ENCODE data around the gene DGKH. TPM values are rescaled to one million over a fixed set of nuclear protein-coding genes. Genes with fewer than 3 reads are reported as not detected.
"Not testable (repeated sequence)": the region's sequence is repeated elsewhere in the genome, so short reads cannot be mapped to it uniquely, and the experiment has no call there.

The DGKH gene
- total RNA-seq, 1 experiment from 2014 or later = 3.7 TPM

DNA sequence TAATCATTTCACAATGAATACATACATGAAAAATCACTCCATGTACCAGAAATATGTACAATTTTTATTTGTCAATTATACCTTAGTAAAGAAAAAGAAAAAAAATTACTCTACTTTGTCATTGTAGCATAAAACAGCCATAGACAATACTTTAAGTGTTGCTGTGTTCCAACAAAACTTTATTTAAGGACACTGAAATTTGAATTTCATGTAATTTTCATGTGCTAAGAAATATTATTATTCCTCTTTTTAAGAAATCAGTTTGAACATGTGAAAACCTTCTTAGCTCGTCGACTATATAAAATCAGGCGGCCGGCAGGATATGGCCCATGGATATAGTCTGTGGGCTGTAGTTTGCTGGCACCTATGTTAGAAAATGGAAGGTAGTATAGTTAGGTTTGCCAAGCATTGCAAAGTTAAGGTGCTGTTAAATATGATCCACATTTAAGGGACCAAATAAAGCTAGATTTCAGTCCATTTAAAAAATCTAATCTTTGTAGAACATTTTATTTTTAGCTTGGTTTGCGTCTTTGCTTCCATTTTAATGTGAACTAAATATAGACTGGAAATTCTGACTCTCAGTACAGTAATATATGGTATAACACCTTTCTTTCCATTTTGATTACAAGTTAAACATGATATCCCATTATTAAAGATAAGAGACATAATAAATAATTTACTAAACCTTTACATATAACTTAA is 6.5 kb downstream of the DGKH start:
- Histone ChIP-seq H3K36me3 (replicated peaks; ENCODE audit: control insufficient read depth, insufficient read depth, low read length) (no peaks in the 10 kb centered on the region), H3K27me3 (ENCODE audit: control insufficient read depth, insufficient read depth, low read length) (no peaks in the 10 kb centered on the region), H3K4me3 (ENCODE audit: insufficient read depth, low read depth, low read length) (no peak overlapping the region)
- DNase-seq = no peak

DNA sequence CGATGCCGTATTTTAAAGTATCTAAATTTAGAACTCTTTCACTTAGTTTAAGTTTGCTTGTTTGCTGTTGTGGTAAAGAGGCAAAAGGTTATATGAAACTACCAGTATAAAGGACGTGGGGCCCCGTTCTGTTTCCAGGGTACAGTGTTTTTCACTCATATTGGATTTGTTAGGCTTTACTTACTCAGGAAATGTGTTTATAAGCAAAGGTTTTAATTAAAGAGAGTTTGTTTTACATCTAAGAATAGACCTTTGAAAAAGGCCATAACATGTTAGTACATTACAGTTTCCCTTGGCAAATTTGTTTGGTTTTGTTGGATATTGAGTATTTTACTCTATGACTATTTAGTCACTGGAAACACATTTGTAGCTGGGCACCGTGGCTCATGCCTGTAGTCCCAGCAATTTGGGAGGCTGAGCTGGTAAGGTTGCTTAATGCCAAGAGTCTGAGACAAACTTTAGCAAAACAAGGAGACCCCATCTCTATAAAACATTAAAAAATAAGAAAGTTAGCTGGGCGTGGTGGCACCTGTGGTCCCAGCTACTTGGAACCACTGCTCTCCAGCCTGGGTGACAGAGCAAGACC is 7.1 kb downstream of the DGKH start:
- DNase-seq = no peak
- Histone ChIP-seq H3K27me3 (ENCODE audit: control insufficient read depth, insufficient read depth, low read length) (no peaks in the 10 kb centered on the region), H3K4me3 (ENCODE audit: insufficient read depth, low read depth, low read length) (no peak overlapping the region), H3K36me3 (replicated peaks; ENCODE audit: control insufficient read depth, insufficient read depth, low read length) (no peaks in the 10 kb centered on the region)

DNA sequence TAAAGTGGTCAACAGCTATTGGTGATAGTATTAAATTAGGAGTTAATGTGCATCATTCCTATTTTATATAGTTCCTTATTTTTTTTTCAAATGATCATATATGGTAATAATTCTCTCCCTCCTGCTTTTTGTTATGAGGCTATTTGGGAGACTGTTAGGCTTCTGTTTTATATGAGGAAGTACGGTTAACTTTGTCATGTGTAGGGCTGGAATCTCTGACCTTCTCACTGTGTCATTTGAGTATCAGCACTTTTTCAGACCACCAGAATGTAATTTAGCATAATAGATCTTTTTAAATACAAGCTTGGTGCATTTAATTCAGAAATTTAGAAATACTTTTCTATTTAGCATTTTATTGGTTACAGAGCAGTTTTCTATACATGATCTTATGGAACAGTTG is 7.7 kb downstream of the DGKH start:
- no peak for DNase-seq
- no peaks in the 10 kb centered on the region for H3K36me3 ChIP-seq (replicated peaks; ENCODE audit: control insufficient read depth, insufficient read depth, low read length)
- no peaks in the 10 kb centered on the region for H3K27me3 ChIP-seq (ENCODE audit: control insufficient read depth, insufficient read depth, low read length)
- H3K4me3 ChIP-seq (ENCODE audit: insufficient read depth, low read depth, low read length) = no peak overlapping the region

DNA sequence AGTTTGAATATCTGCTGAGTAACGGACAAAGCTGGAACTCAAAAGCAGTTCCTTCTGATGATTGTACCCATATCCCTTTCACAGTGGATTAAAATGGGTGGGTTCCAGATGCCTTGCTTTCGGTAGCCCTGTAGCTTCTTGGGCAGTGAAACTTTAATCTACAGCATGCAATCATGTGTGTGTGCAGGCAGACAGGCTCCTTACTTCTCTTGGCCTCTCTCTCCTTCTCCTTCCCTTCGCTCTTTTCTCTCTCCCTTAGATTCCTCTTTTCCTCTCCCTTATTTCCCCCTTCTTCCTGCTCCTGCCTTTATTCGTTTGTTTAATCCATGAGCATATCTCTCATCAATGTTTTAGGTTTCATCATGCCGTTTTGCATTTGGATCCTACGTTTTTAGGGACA is 8.1 kb downstream of the DGKH start:
- no peak for DNase-seq
- no peaks in the 10 kb centered on the region for H3K36me3 ChIP-seq (replicated peaks; ENCODE audit: control insufficient read depth, insufficient read depth, low read length)
- no peaks in the 10 kb centered on the region for H3K27me3 ChIP-seq (ENCODE audit: control insufficient read depth, insufficient read depth, low read length)
- no peak overlapping the region for H3K4me3 ChIP-seq (ENCODE audit: insufficient read depth, low read depth, low read length)

DNA sequence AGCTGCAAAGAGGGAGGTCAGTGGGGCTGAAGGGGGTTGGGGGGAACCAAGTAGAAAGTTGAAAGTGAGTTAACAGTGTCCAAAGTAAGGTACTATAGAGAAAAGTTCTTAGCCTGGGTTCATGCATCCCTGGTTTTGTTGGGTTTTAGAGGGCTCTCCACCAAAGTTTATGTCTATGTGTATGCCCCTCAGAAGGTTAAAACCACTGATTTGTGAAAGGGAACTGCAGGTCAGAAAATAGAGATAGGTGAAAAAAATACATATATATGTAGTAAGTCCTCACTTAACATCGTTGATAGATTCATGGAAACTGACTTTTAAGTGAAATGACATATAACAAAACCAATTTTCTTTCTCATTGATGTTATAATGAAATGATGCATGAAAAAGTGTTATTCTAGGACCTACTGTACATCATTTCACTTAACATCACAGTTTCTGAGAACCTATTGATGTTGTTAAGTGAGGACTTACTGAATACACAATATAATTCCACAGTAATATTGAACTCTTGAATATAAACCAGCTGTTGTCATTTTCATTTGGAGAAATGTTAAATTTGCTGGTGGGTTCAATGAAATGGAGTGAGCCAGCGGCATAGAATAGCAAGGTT is 9.6 kb downstream of the DGKH start:
- no peak for DNase-seq
- H3K27me3 ChIP-seq (ENCODE audit: control insufficient read depth, insufficient read depth, low read length) = no peaks in the 10 kb centered on the region
- H3K4me3 ChIP-seq (ENCODE audit: insufficient read depth, low read depth, low read length) = no peak overlapping the region
- H3K36me3 ChIP-seq (replicated peaks; ENCODE audit: control insufficient read depth, insufficient read depth, low read length) = no peaks in the 10 kb centered on the region

DNA sequence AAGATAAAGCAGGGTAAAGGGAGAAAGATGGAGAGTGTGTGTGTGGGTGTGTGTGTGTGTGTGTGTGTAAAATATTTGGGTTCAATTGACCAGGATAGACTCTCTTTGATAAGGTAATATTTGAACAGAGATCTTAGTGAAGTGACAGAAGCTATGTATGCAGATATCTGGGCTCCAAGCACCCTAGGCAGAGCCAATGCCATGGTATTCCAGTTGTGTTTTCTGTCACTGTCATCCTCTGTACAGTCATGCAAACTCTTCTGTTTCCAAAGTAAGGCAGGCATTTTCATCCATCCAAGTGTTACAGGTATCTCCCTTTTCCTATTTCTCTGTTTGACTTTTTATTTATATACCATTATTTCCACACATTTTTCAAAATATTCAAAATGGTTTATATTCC is 13.5 kb downstream of the DGKH start:
- no peaks in the 10 kb centered on the region for H3K27me3 ChIP-seq (ENCODE audit: control insufficient read depth, insufficient read depth, low read length)
- DNase-seq = no peak
- no peaks in the 10 kb centered on the region for H3K36me3 ChIP-seq (replicated peaks; ENCODE audit: control insufficient read depth, insufficient read depth, low read length)
- H3K4me3 ChIP-seq (ENCODE audit: insufficient read depth, low read depth, low read length) = no peak overlapping the region

DNA sequence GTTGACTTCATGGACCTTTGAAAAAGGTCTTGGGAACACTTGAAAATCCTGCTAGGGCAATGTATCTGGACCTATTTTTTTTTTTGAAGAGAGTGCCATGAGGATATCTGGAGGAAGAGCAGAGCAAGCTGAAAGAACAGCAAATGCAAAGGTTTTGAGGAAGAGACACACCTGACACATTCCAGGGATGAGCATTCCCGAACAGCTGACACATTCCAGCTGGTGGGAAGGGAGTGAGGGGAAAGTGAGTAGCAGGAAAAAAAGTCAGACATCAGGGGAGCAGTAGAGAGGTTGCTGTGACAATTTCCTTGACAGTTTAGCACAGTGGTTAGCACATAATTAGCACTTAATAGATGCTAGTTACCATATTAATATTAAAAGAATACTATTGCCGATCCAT is 14.7 kb downstream of the DGKH start:
- no peak overlapping the region for H3K4me3 ChIP-seq (ENCODE audit: insufficient read depth, low read depth, low read length)
- H3K36me3 ChIP-seq (replicated peaks; ENCODE audit: control insufficient read depth, insufficient read depth, low read length) = no peaks in the 10 kb centered on the region
- H3K27me3 ChIP-seq (ENCODE audit: control insufficient read depth, insufficient read depth, low read length) = no peaks in the 10 kb centered on the region
- DNase-seq = no peak

DNA sequence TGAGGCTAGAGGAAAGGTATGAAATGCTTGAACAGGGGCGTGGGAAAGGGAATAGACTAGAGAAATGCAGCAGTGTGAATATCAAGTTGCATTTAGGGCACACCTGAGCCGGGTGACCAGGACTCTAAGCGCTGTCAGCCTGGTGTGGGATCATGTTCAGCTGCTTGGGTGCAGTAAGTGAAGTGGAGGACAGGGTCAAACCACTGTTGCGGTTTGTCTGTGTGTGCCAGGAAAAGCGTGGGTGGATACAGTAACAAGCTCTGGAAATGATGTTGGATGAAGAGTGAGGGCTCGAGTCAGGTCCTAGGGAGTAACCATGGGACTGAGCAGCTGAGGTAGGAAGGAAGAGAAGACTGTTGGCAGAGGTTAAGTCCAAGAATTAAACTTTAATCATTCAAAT is 15.8 kb downstream of the DGKH start:
- no peak overlapping the region for H3K4me3 ChIP-seq (ENCODE audit: insufficient read depth, low read depth, low read length)
- H3K36me3 ChIP-seq (replicated peaks; ENCODE audit: control insufficient read depth, insufficient read depth, low read length) = no peaks in the 10 kb centered on the region
- H3K27me3 ChIP-seq (ENCODE audit: control insufficient read depth, insufficient read depth, low read length) = no peaks in the 10 kb centered on the region
- no peak for DNase-seq

DNA sequence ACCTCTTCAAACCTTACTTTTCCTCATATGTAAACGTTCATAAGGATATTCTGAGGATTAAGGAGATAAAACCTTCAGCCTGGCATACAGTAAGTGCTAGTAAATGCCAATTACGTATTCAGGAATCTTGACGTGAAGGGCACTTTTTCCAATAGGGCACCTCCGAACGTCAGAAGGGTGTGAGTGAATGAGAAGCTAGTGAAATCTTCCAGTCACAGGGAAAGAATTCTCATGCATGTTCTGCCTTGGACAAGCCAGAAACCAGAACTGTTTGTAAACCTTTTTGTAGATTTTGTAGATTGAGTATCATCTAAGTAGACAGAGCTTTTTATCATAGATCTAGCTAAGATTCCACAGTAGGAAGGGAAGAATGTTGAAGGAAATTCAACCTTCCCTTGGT is 16.5 kb downstream of the DGKH start:
- Histone ChIP-seq H3K4me3 (ENCODE audit: insufficient read depth, low read depth, low read length) (no peak overlapping the region), H3K27me3 (ENCODE audit: control insufficient read depth, insufficient read depth, low read length) (no peaks in the 10 kb centered on the region), H3K36me3 (replicated peaks; ENCODE audit: control insufficient read depth, insufficient read depth, low read length) (no peaks in the 10 kb centered on the region)
- no peak for DNase-seq

DNA sequence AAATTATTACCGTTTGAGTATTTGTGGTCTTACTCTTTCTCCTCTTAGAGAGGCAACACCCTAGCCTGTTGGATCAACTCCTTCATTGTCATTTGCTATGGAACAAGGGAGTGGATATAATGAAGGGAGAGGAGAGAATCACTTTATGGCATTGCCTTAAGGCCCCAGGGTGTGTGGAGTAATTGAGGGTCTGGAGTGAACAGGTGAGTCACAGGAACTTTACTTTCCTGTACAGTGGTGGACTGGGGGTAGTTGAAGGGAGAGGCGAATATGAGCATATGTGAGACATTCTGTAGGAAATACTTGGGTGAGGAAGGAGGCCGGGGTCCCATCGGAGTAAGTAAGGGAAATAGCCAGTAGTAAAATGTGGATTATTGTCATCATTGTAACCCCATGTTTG is 17.0 kb downstream of the DGKH start:
- no peak for DNase-seq
- Histone ChIP-seq H3K27me3 (ENCODE audit: control insufficient read depth, insufficient read depth, low read length) (no peaks in the 10 kb centered on the region), H3K4me3 (ENCODE audit: insufficient read depth, low read depth, low read length) (no peak overlapping the region), H3K36me3 (replicated peaks; ENCODE audit: control insufficient read depth, insufficient read depth, low read length) (no peaks in the 10 kb centered on the region)

DNA sequence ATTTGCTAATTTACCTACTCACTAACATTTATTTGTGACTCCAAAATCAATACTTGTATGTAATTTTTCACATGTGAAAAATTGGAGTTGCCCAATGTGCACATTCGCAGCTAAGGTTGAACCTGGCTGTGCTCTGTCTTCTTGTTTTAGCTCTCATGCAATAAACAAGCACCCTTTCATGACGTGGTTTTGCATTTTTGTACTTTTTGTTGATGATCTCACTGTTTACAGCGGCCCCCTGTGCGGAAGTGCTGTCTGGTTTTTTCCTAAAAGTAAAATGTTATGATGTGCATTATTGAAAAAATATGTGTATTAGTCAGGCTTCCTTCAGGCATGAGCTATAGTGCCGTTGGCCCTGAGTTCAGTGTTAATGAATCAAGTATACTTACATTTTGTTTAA is 18.1 kb downstream of the DGKH start:
- DNase-seq = no peak
- H3K27me3 ChIP-seq (ENCODE audit: control insufficient read depth, insufficient read depth, low read length) = no peaks in the 10 kb centered on the region

DNA sequence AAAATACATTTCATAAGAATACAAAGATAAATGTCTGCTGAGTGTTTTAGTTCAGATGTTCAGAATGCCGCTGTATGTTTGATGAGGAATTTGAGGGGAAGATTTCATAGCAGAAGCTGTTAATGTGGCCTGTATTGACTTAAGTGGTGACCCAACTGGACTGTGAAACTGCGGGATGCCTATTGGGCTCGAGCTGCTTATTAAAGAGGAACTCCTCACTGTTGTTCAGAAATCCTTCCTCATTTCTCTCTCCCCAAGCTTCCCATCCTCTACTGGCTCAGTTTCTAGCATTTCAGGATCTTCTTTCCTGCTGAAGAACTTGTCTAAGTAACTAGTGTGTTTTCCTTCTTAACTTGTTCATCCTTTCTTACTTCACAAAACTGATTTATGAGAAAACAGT is 20.4 kb downstream of the DGKH start:
- Histone ChIP-seq H3K36me3 (replicated peaks; ENCODE audit: control insufficient read depth, insufficient read depth, low read length) (no peaks in the 10 kb centered on the region), H3K27me3 (ENCODE audit: control insufficient read depth, insufficient read depth, low read length) (no peaks in the 10 kb centered on the region), H3K4me3 (ENCODE audit: insufficient read depth, low read depth, low read length) (no peak overlapping the region)
- DNase-seq = no peak

More for the DNA sequence above, 18.1 kb downstream of the DGKH start:
- H3K36me3 ChIP-seq (replicated peaks; ENCODE audit: control insufficient read depth, insufficient read depth, low read length) = no peaks in the 10 kb centered on the region
- no peak overlapping the region for H3K4me3 ChIP-seq (ENCODE audit: insufficient read depth, low read depth, low read length)

DNA sequence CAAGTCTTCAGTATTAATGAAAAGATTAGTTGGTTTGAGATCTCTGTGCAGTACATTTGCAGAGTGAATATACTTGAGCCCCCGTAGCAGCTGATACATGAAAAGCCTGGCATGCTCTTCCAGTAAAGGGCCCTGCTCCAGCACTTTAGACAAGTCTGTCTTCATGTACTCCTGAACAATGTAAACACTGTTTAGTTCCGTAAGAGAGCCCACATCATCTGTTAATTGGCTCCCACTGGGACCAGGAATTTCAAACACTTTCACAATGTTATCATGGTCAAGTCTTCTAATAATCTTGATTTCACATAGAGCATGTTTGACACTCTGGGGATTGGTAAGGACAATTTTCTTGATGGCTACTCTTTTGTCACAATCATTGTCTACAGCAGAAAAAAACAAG is 22.2 kb downstream of the DGKH start:
- H3K36me3 ChIP-seq (replicated peaks; ENCODE audit: control insufficient read depth, insufficient read depth, low read length); DNase-seq; H3K27me3 ChIP-seq (ENCODE audit: control insufficient read depth, insufficient read depth, low read length); H3K4me3 ChIP-seq (ENCODE audit: insufficient read depth, low read depth, low read length): not testable (repeated sequence)

DNA sequence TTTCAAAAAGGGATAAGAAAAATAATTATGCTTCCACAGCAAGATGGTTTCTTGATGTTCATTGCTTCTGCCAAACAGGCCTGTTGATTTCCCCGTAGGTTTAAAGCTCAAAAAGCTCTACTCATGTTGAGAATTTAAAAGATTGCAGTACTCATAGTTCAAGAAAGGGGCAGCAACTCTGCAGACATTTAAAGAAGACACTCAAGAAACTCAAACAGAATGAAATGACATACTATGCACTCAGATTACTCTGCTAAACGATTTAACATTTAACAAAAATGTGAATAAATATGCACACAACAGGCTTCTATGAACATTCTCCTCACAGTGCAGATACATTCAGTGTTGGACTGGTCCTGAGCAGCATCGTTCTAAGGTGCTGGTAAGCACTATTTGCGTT is 22.7 kb downstream of the DGKH start:
- not testable (repeated sequence) for H3K4me3 ChIP-seq (ENCODE audit: insufficient read depth, low read depth, low read length); H3K27me3 ChIP-seq (ENCODE audit: control insufficient read depth, insufficient read depth, low read length); DNase-seq; H3K36me3 ChIP-seq (replicated peaks; ENCODE audit: control insufficient read depth, insufficient read depth, low read length)

DNA sequence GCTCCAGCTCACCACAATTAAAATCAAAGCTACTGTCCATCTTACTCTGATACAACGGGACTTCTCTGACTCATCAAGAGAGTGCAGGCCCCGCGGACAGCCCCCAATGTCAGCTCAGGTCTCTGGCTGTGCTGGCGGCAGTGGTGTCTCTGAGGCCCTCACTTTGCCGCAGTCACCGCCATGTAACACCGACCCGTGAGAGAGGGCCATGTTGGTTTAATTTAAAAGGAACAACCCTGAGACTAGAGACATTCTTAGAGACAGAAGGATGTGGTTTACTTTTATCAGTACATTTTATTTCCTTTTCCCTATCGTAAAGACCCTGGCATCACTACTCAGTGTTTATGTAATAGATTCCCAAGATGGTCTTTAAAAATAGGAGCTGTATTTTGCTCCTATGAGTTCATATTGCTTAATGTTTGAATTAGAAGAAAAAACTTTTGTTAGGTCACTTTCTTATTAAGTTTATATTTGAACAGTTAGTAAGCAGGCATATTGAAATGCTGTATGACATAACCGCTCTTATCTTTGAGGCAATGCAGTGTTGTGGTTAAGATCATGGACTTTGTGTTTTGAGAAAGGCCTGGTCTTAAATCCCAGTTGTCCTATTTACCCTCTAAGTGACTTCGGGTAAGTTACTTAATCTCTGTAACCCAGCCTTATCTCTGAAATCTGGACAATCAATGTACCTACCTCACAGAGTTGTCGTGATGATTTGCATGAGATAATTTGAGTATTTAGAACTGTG is 23.4 kb downstream of the DGKH start:
- H3K27me3 ChIP-seq (ENCODE audit: control insufficient read depth, insufficient read depth, low read length) = no peaks in the 10 kb centered on the region
- no peak for DNase-seq
- H3K4me3 ChIP-seq (ENCODE audit: insufficient read depth, low read depth, low read length) = no peak overlapping the region
- H3K36me3 ChIP-seq (replicated peaks; ENCODE audit: control insufficient read depth, insufficient read depth, low read length) = no peaks in the 10 kb centered on the region
